GM19238 (cell line): ENCODE results near the gene CRYGA.
"Not testable (repeated sequence)": the region's sequence is repeated elsewhere in the genome, so short reads cannot be mapped to it uniquely, and the experiment has no call there.

Experiments
- DNase-seq: peaks from one replicate; pipeline ENCODE4 v3.0.0; 2011; ENCODE audit warnings: low spot score; ENCODE audit not compliant: insufficient read length

The CRYGA gene

GRCh38 chr2:208127090-208127489, 36.3 kb downstream of the CRYGA start:
- DNase-seq: no peak

GRCh38 chr2:208125251-208125650, 38.1 kb downstream of the CRYGA start:
- no peak for DNase-seq

- not testable (repeated sequence) for DNase-seq
These were observed 39.2 kb downstream of the CRYGA start, which contains the start of gene CRYGD for GRCh38 chr2:208124013-208124715. Gene CRYGD (minus strand): TSS chr2:208124524. CDS start chr2:208124473, 51 bp downstream.

GRCh38 chr2:208122248-208122647, 41.1 kb downstream of the CRYGA start:
- DNase-seq: no peak

GRCh38 chr2:208118918-208119317, 44.5 kb downstream of the CRYGA start:
- no peak for DNase-seq

GRCh38 chr2:208117390-208117789, 46.0 kb downstream of the CRYGA start:
- not testable (repeated sequence) for DNase-seq

GRCh38 chr2:208112969-208113368, 50.4 kb downstream of the CRYGA start:
- no peak for DNase-seq

GRCh38 chr2:208112273-208112745, 51.1 kb downstream of the CRYGA start:
- not testable (repeated sequence) for DNase-seq
